ENCODE measurements around the gene SMG6.
A peak's percentile ranks its signal among the peaks of the same experiment; 100 is the strongest.

SMG6 gene

GRCh38 chr17:2179615-2180295, 123.8 kb downstream of the SMG6 start (continued):
- peak; percentile 97 for TF ChIP-seq TSHZ2 (CRISPR knock-in tag; IDR thresholded peaks at IDR 0.05)

GRCh38 chr17:2178798-2179501, 124.6 kb downstream of the SMG6 start:
- TF ChIP-seq CSRNP3 (CRISPR knock-in tag; IDR thresholded peaks at IDR 0.05) (no peak), ARNTL (CRISPR knock-in tag; IDR thresholded peaks at IDR 0.05; ENCODE audit: borderline replicate concordance, low read depth) (no peak), ZFP3 (CRISPR knock-in tag; IDR thresholded peaks at IDR 0.05) (0 out of 2 replicates have a peak, but pooled peaks have one; percentile 18), ZNF565 (CRISPR knock-in tag; conservative IDR thresholded peaks at IDR 0.05; ENCODE audit: low read depth) (0 out of 2 replicates have a peak, but pooled peaks have one; percentile 30), ZNF8 (CRISPR knock-in tag; IDR thresholded peaks at IDR 0.05) (no peak), OSR1 (CRISPR knock-in tag; IDR thresholded peaks at IDR 0.05) (no peak), TSHZ2 (CRISPR knock-in tag; IDR thresholded peaks at IDR 0.05) (no peak), POU6F1 (CRISPR knock-in tag; IDR thresholded peaks at IDR 0.05; ENCODE audit: borderline replicate concordance, low read depth) (no peak), CSDC2 (CRISPR knock-in tag; IDR thresholded peaks at IDR 0.05) (no peak), ZC3H10 (CRISPR knock-in tag; IDR thresholded peaks at IDR 0.05) (no peak), ISL1 (CRISPR knock-in tag; IDR thresholded peaks at IDR 0.05) (no peak), TCF4 (CRISPR knock-in tag; IDR thresholded peaks at IDR 0.05; ENCODE audit: borderline replicate concordance) (no peak), BACH2 (CRISPR knock-in tag; IDR thresholded peaks at IDR 0.05; ENCODE audit: borderline replicate concordance) (no peak), ZFP30 (CRISPR knock-in tag; IDR thresholded peaks at IDR 0.05) (no peak)
- ATAC-seq: peak; percentile 42; the same call in 1 of the 3 replicates

- no peak for ATAC-seq
- TF ChIP-seq CSRNP3 (CRISPR knock-in tag; IDR thresholded peaks at IDR 0.05): no peak
- no peak for TF ChIP-seq TCF4 (CRISPR knock-in tag; IDR thresholded peaks at IDR 0.05; ENCODE audit: borderline replicate concordance)
- TF ChIP-seq RARB (CRISPR knock-in tag; IDR thresholded peaks at IDR 0.05): no peak
- TF ChIP-seq CSDC2 (CRISPR knock-in tag; IDR thresholded peaks at IDR 0.05): no peak
- no peak for TF ChIP-seq ARNTL (CRISPR knock-in tag; IDR thresholded peaks at IDR 0.05; ENCODE audit: borderline replicate concordance, low read depth)
- TF ChIP-seq ZNF565 (CRISPR knock-in tag; conservative IDR thresholded peaks at IDR 0.05; ENCODE audit: low read depth): no peak
- TF ChIP-seq ZFP3 (CRISPR knock-in tag; IDR thresholded peaks at IDR 0.05): no peak
- no peak for TF ChIP-seq ZNF8 (CRISPR knock-in tag; IDR thresholded peaks at IDR 0.05)
- TF ChIP-seq ESRRG (CRISPR knock-in tag; IDR thresholded peaks at IDR 0.05): no peak
These were observed 126.3 kb downstream of the SMG6 start for GRCh38 chr17:2177235-2177811.
